GM04503 (cell line): ENCODE results near the gene RBM15.

Experiments
- DNase-seq: peaks from one replicate; pipeline ENCODE4 v3.0.0-alpha.2; 2012; ENCODE audit warnings: low read depth

The RBM15 gene, protein sequence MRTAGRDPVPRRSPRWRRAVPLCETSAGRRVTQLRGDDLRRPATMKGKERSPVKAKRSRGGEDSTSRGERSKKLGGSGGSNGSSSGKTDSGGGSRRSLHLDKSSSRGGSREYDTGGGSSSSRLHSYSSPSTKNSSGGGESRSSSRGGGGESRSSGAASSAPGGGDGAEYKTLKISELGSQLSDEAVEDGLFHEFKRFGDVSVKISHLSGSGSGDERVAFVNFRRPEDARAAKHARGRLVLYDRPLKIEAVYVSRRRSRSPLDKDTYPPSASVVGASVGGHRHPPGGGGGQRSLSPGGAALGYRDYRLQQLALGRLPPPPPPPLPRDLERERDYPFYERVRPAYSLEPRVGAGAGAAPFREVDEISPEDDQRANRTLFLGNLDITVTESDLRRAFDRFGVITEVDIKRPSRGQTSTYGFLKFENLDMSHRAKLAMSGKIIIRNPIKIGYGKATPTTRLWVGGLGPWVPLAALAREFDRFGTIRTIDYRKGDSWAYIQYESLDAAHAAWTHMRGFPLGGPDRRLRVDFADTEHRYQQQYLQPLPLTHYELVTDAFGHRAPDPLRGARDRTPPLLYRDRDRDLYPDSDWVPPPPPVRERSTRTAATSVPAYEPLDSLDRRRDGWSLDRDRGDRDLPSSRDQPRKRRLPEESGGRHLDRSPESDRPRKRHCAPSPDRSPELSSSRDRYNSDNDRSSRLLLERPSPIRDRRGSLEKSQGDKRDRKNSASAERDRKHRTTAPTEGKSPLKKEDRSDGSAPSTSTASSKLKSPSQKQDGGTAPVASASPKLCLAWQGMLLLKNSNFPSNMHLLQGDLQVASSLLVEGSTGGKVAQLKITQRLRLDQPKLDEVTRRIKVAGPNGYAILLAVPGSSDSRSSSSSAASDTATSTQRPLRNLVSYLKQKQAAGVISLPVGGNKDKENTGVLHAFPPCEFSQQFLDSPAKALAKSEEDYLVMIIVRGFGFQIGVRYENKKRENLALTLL

DNA sequence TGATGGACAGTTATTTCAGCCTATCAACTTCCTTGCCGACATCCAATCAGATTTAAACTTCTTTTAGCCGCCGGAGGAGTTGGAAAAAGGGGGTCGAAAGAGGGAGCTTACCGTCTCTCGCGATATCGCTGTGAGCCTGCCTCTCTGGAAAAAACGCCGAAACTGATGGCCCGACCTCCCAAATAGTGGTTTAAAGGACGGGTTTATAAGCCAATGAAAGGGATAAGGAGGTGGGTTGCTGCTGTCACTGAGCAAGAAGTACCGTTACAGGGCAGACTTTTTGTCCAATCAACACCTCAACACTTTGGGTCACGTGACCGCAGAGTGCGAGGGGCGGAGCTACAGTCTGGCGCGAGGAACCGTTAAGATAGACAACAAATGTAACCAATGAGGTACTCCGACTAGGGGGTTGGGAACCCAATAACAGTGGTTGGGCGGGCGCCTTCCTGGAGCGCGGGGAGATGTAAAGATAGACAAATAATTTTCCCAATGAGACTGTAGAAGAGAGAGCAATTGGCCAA lies at the start of gene RBM15:
TSS of gene RBM15 (plus strand) at position 492 of the 521 bp plus-strand sequence. CDS start at position 521, 29 bp downstream.
- DNase-seq = peak; percentile 100

- no peak for DNase-seq
Observed at GRCh38 chr1:110291241-110292030, 47.7 kb upstream of the RBM15 start.

GRCh38 chr1:110292031-110292741 lies 47.0 kb upstream of the RBM15 start:
- no peak for DNase-seq

DNA sequence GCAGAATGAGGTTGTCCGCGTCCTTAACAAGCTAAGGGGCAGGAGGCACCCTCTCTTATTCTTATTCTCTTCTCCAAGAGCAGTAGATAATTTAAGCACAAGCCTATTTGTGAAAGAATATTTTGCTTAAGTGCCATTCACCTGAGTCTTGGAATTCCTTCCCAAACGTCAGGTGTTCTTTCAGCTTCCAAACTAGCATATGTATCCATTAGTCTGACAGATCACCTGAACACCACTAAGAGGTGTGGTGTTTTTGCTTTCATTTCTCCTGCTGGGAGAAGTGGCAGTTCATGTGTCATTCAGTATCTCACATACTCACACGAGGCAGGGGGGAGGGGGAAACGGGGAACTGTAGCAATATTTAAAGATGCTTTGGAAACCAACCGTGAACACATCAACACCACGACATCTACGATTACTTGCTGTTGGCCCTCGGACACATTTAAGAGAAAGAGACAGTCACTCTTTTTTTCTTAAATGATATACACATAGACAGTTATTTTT lies 45.5 kb upstream of the RBM15 start:
- no peak for DNase-seq

GRCh38 chr1:110294308-110294707 lies 44.9 kb upstream of the RBM15 start:
- no peak for DNase-seq

DNA sequence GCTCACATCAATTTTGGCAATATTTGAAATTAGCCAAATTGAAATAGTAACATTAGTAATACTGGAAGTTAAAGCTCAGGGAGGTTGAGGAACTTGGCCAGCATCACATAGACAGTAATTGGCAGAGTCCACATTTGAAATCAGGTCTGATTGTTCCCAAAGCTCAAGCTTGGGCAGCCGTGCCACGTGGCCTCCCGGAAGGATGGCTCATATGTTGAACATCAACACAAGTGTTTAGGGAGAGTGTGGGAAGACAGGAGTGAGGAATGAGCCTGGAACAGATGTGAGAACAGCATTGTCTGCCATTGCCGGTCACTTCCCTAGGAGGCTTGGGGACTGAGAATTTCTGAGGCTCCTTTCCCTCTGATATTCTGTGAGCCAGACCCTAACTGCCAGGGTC lies 40.2 kb upstream of the RBM15 start:
- DNase-seq = no peak

- no peak for DNase-seq
Observed at GRCh38 chr1:110300412-110301085, 38.6 kb upstream of the RBM15 start.

- no peak for DNase-seq
Observed at GRCh38 chr1:110302836-110303235, 36.3 kb upstream of the RBM15 start.

GRCh38 chr1:110305900-110306420 lies 33.2 kb upstream of the RBM15 start:
- no peak for DNase-seq

- no peak for DNase-seq
Observed at GRCh38 chr1:110307239-110307974, 31.8 kb upstream of the RBM15 start.

DNA sequence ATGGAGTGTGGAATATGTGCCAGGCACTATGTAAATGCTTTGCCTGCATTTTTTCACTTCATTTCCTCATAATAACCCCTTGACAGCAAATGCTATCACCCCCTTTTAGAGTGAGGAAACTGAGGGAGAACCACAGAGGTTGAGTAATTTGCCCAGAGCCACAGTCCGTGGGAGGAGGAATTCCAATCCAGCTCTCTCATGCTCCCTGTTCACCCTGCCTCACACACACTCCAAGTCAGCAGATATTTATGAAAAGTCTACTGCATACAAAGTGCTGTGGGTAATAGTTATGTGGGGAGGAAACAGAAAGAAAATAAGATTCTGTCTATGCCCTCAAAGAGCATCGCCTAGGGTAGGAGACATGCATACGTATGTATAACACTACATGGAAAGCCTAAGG lies 30.9 kb upstream of the RBM15 start:
- DNase-seq = peak; percentile 61

DNA sequence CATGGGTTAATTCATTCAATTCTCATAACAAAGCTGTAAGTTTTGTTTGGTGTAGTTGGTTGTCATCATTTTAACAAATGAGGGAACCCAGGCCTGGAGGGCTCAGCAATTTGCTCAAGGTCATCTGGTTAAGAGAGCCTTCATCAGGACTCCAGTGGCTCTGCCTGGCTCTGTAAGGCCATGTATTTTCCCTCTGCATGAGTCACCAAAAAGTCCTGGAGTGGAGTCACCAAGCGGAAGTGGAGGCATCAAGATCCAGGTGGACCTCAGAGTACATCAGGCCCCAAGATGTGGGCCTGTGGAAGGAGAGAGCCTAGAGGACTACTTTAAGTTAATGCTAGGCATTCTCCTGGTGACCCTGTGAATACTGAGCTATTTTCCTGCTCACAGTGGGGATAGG lies 30.0 kb upstream of the RBM15 start:
- no peak for DNase-seq

DNA sequence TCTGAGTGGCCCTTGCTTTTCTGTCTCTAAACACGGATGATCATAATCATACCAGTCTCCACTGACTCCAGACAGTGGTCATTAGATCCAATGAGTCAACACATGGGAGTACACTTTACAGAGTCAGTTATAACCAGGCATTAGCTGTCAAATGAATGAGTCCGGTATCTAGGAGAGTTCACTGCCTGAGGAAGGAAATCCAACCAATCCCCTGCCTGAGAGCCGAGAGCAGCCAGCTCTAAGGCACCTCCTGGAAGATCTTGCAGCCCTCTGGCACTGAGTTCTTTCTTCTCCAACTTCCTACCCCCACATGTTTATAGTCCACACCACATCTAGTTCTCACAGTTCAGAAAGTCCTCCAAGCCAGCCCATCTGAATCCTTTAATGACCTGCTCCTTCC lies 29.4 kb upstream of the RBM15 start:
- peak; percentile 87 for DNase-seq

DNA sequence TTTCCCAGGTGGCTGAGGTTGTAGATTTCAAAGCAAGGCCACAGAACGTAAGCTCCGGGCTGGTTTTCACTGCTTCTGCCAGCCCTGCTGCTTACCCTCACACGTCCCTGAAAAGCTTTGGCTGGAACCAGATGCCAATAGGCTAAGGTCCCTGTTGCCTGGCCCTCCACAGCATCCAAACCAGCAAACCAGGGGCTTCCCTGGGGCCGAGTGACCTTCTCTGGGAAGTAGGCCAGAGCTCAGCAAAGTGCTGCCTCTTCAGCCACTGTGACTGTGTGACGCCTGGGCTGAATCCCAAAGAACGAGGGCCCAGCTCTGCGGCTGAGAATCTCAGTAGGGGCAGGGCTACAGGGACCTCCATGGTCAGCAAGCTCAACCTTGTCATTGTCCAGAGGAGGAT lies 28.9 kb upstream of the RBM15 start:
- DNase-seq = no peak

DNA sequence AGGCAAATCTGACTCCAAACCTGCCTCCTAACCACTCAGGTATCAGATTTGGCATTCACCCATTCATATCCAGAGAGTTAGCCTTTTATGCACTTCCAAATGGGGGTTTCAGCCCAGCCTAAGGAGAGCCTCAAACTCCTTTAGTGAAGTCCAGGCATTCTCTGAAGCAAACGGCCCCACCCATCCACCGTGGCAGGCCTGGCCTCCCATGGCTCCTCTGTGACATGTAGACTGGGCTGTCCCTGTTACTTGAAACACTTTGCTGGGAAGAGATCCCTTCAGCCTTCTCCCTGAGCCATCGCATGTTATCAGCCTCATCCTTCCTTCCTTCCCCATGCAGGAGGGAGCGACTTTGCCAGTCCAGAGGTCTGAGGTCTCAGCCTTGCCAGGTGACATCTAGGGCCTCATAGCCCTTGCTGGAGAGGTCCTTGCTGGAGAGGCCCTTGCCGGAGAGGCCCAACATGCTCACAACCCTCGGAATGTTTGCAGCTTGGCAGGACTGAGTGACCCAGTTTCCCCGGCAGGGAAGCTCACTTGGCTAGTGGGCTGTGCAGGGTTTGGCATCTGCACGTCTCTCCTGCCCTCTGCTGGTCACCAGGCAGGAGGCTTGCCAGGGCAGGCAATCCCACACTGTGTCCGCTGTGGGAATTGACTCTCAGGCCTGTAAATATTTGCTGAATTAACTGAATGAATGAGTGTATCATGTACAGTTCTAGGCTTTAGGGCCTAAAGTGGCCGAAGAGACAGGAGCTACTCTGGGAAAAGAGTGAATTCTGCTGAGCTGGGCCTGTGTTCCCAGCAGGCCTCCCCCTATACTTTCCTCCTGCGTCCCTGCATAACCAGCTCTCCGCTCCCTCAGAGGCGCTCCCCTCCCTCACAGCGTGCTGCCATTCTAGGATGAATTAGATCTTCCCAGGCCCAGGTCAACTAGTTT lies 26.7 kb upstream of the RBM15 start:
- DNase-seq = no peak

- DNase-seq = no peak
Observed at GRCh38 chr1:110316735-110317134, 22.4 kb upstream of the RBM15 start.

GRCh38 chr1:110318046-110318445 lies 21.1 kb upstream of the RBM15 start:
- DNase-seq = no peak
